GM19324 (cell line): Measurements from ENCODE around the gene ROR1.

Experiments
- ATAC-seq: cut with Tn5 transposase; IDR thresholded peaks from one replicate; pipeline ENCODE4 v1.9.1; 2021; ENCODE audit warnings: mild to moderate bottlenecking, moderate library complexity; ENCODE audit not compliant: unreplicated experiment, low FRiP score

The ROR1 gene

GRCh38 chr1:63921802-63922201, 148.0 kb downstream of the ROR1 start:
- ATAC-seq = no peak

- no peak for ATAC-seq
Measured at GRCh38 chr1:63922848-63923247, 149.0 kb downstream of the ROR1 start.

- no peak for ATAC-seq
Measured at GRCh38 chr1:63923302-63923701, 149.5 kb downstream of the ROR1 start.

GRCh38 chr1:63924600-63924999, 150.8 kb downstream of the ROR1 start:
- no peak for ATAC-seq

- no peak for ATAC-seq
Measured at GRCh38 chr1:63928186-63929105, 154.6 kb downstream of the ROR1 start.

- no peak for ATAC-seq
Measured at GRCh38 chr1:63929106-63929478, 155.3 kb downstream of the ROR1 start.

- no peak for ATAC-seq
Measured at GRCh38 chr1:63931468-63931867, 157.7 kb downstream of the ROR1 start.

GRCh38 chr1:63934697-63935096, 160.9 kb downstream of the ROR1 start:
- no peak for ATAC-seq

- ATAC-seq = peak; percentile 58
Measured at GRCh38 chr1:63935143-63935542, 161.3 kb downstream of the ROR1 start.

- peak; percentile 49 for ATAC-seq
Measured at GRCh38 chr1:63935553-63935952, 161.7 kb downstream of the ROR1 start.

- no peak for ATAC-seq
Measured at GRCh38 chr1:63936276-63936675, 162.5 kb downstream of the ROR1 start.

- ATAC-seq = no peak
Measured at GRCh38 chr1:63936801-63937200, 163.0 kb downstream of the ROR1 start.

GRCh38 chr1:63937461-63938022, 163.7 kb downstream of the ROR1 start:
- no peak for ATAC-seq

- ATAC-seq = no peak
Measured at GRCh38 chr1:63940440-63940839, 166.6 kb downstream of the ROR1 start.

GRCh38 chr1:63943393-63943792, 169.6 kb downstream of the ROR1 start:
- no peak for ATAC-seq

GRCh38 chr1:63945943-63946342, 172.1 kb downstream of the ROR1 start:
- no peak for ATAC-seq

GRCh38 chr1:63946866-63947491, 173.2 kb downstream of the ROR1 start:
- ATAC-seq = no peak

- ATAC-seq = no peak
Measured at GRCh38 chr1:63947904-63948303, 174.1 kb downstream of the ROR1 start.

- no peak for ATAC-seq
Measured at GRCh38 chr1:63950023-63950422, 176.2 kb downstream of the ROR1 start.

GRCh38 chr1:63951059-63951946, 177.5 kb downstream of the ROR1 start:
- ATAC-seq = no peak

GRCh38 chr1:63954187-63954586, 180.4 kb downstream of the ROR1 start:
- ATAC-seq = no peak
